H1 (cell line): Measurements from ENCODE around the gene TRAPPC12. TPM values are rescaled to one million over a fixed set of nuclear protein-coding genes. Genes with fewer than 3 reads are reported as not detected.

Experiments used
- CTCF ChIA-PET: fragments of 300-600 bp; sonication (Branson Sonifier 250); formaldehyde crosslinking; loops from one replicate; lab custom pipeline; 2021; ENCODE audit not compliant: partially characterized antibody; lab: Charles Lee
- POLR2A ChIA-PET: fragments of 300-600 bp; sonication (Branson Sonifier 250); formaldehyde crosslinking; loops from one replicate; lab custom pipeline; 2021; ENCODE audit warnings: inconsistent platforms; ENCODE audit not compliant: partially characterized antibody; lab: Charles Lee
- DNase-seq, 2 experiments: peaks; one replicate each; pipeline versions ENCODE4 v3.0.0 to v3.0.0-alpha.2; 2010 to 2022; ENCODE audit warnings: low spot score in 2 of 2, low read depth in 1 of 2, mixed read lengths in 1 of 2
- FAIRE-seq: peaks from 2 replicates; lab custom pipeline; 2011; peaks lifted over from hg19 to GRCh38; lab: Jason Lieb, UNC
- H2AFZ ChIP-seq: 2 replicates; pipeline ENCODE4 v1.8.1; 2012; ENCODE audit warnings: low read length, inconsistent platforms
- H2AK5ac ChIP-seq: 2 replicates; pipeline ENCODE4 v1.6.1; 2013; ENCODE audit warnings: low read depth, low read length
- H2BK120ac ChIP-seq: replicated peaks from 2 replicates; pipeline ENCODE3; 2013; ENCODE audit warnings: low read depth, low read length, inconsistent platforms
- H2BK12ac ChIP-seq: 2 replicates; pipeline ENCODE4 v1.6.1; 2013; ENCODE audit warnings: low read depth, low read length
- H2BK15ac ChIP-seq: 2 replicates; pipeline ENCODE4 v1.6.1; 2013; ENCODE audit warnings: low read length
- H2BK20ac ChIP-seq: 2 replicates; pipeline ENCODE4 v1.6.1; 2013; ENCODE audit warnings: low read length
- H2BK5ac ChIP-seq: 2 replicates; pipeline ENCODE4 v1.6.1; 2013; ENCODE audit warnings: low read depth, low read length
- H3K14ac ChIP-seq: 2 replicates; pipeline ENCODE4 v1.6.1; 2013; ENCODE audit warnings: inconsistent platforms; ENCODE audit not compliant: insufficient read length
- H3K18ac ChIP-seq: 2 replicates; pipeline ENCODE4 v1.6.1; 2013; ENCODE audit warnings: low read length; ENCODE audit errors: extremely low read depth
- H3K23ac ChIP-seq: 2 replicates; pipeline ENCODE4 v1.6.1; 2013; ENCODE audit warnings: inconsistent platforms; ENCODE audit not compliant: insufficient read length
- H3K23me2 ChIP-seq: 2 replicates; pipeline ENCODE4 v1.6.1; 2013; ENCODE audit warnings: low read depth, low read length
- H3K27ac ChIP-seq: 2 replicates; pipeline ENCODE4 v1.6.1; 2011; ENCODE audit warnings: low read depth, low read length, inconsistent platforms
- H3K27me3 ChIP-seq, 4 experiments: replicated peaks in 1 of 4; 1 replicate in 1 of 4; 2 replicates in 3 of 4; pipeline versions ENCODE4 v1.6.1 to v1.8.1; 2011 to 2013; ENCODE audit warnings: low read length in 3 of 4, mild to moderate bottlenecking in 3 of 4, inconsistent platforms in 2 of 4, mixed read lengths in 2 of 4, moderate library complexity in 1 of 4; ENCODE audit not compliant: control insufficient read depth in 3 of 4, insufficient read depth in 3 of 4; ENCODE audit errors: extremely low read depth in 1 of 4
- H3K36me3 ChIP-seq, 4 experiments: 2 replicates each; pipeline versions ENCODE4 v1.6.1 to v1.8.1; 2011 to 2013; ENCODE audit warnings: mild to moderate bottlenecking in 4 of 4, low read length in 3 of 4, moderate library complexity in 2 of 4, control low read depth in 1 of 4, inconsistent platforms in 1 of 4; ENCODE audit not compliant: insufficient read depth in 4 of 4, control insufficient read depth in 2 of 4
- H3K4ac ChIP-seq: replicated peaks from 2 replicates; pipeline ENCODE3; 2013; ENCODE audit warnings: low read length, low read depth, mixed read lengths, inconsistent platforms; ENCODE audit not compliant: insufficient read length
- H3K4me1 ChIP-seq, 4 experiments: replicated peaks in 1 of 4; 1 replicate in 1 of 4; 2 replicates in 3 of 4; pipeline versions ENCODE4 v1.6.1 to v1.8.1; 2011 to 2013; ENCODE audit warnings: low read length in 3 of 4, inconsistent platforms in 2 of 4, mixed read lengths in 1 of 4; ENCODE audit not compliant: insufficient read depth in 4 of 4, control insufficient read depth in 3 of 4
- H3K4me2 ChIP-seq, 2 experiments: 2 replicates each; pipeline versions ENCODE4 v1.6.1 to v1.8.1; 2011 to 2013; ENCODE audit warnings: low read depth in 2 of 2, low read length in 2 of 2, control low read depth in 1 of 2, inconsistent platforms in 1 of 2, mild to moderate bottlenecking in 1 of 2; ENCODE audit not compliant: insufficient read depth in 1 of 2
- H3K4me3 ChIP-seq, 4 experiments: fragments of 200-600, 300-600 bp in 1 of 4; sonication (generic), shearing (Covaris generic), sonication (Bioruptor Twin) in 1 of 4; 2 replicates each; pipeline versions ENCODE4 v1.5.1 to v1.8.1; 2011 to 2016; ENCODE audit warnings: low read length in 4 of 4, low read depth in 3 of 4, control low read depth in 2 of 4, inconsistent platforms in 2 of 4, mild to moderate bottlenecking in 2 of 4, mixed read lengths in 1 of 4, moderate library complexity in 1 of 4; ENCODE audit not compliant: insufficient read depth in 2 of 4; ENCODE audit errors: extremely low read depth in 1 of 4
- H3K56ac ChIP-seq: replicated peaks from 2 replicates; pipeline ENCODE3; 2013; ENCODE audit warnings: low read depth, mild to moderate bottlenecking, mixed read lengths, low read length, inconsistent platforms; ENCODE audit not compliant: insufficient read length
- H3K79me1 ChIP-seq: 2 replicates; pipeline ENCODE4 v1.6.1; 2013; ENCODE audit warnings: low read depth, low read length, control low read depth
- H3K79me2 ChIP-seq, 2 experiments: 2 replicates each; pipeline versions ENCODE4 v1.6.1 to v1.8.1; 2012 to 2013; ENCODE audit warnings: low read length in 2 of 2, mild to moderate bottlenecking in 2 of 2, inconsistent platforms in 1 of 2; ENCODE audit not compliant: insufficient read depth in 2 of 2, control insufficient read depth in 1 of 2
- H3K9ac ChIP-seq, 4 experiments: replicated peaks in 1 of 4; 1 replicate in 1 of 4; 2 replicates in 3 of 4; pipeline versions ENCODE4 v1.6.1 to v1.8.1; 2011 to 2013; ENCODE audit warnings: low read depth in 3 of 4, low read length in 3 of 4, control low read depth in 2 of 4, mild to moderate bottlenecking in 2 of 4, moderate library complexity in 2 of 4, inconsistent platforms in 1 of 4; ENCODE audit errors: extremely low read depth in 1 of 4
- H3K9me3 ChIP-seq, 2 experiments: 2 replicates each; pipeline versions ENCODE4 v1.6.1 to v1.8.1; 2012 to 2013; ENCODE audit warnings: mild to moderate bottlenecking in 2 of 2, moderate library complexity in 2 of 2, control low read depth in 1 of 2, inconsistent platforms in 1 of 2, low read depth in 1 of 2, low read length in 1 of 2, mixed read lengths in 1 of 2; ENCODE audit not compliant: insufficient read depth in 2 of 2
- H4K20me1 ChIP-seq, 2 experiments: replicated peaks in 1 of 2; 2 replicates each; pipeline versions ENCODE3 to v1.8.1; 2011 to 2013; ENCODE audit warnings: inconsistent platforms in 2 of 2, low read length in 2 of 2, mild to moderate bottlenecking in 1 of 2; ENCODE audit not compliant: insufficient read depth in 2 of 2, control insufficient read depth in 1 of 2
- H4K5ac ChIP-seq: 2 replicates; pipeline ENCODE4 v1.6.1; 2013; ENCODE audit warnings: low read length, low read depth, mixed read lengths, inconsistent platforms; ENCODE audit not compliant: insufficient read length
- H4K8ac ChIP-seq: 2 replicates; pipeline ENCODE4 v1.8.0; 2013; ENCODE audit warnings: mild to moderate bottlenecking, moderate library complexity, low read length, inconsistent platforms; ENCODE audit not compliant: insufficient read depth; ENCODE audit errors: extremely low read depth
- H4K91ac ChIP-seq: replicated peaks from 2 replicates; pipeline ENCODE3; 2013; ENCODE audit warnings: low read length, mixed read lengths, inconsistent platforms; ENCODE audit not compliant: insufficient read length
- E2F6 ChIP-seq: IDR thresholded peaks from 2 replicates; pipeline ENCODE4 v1.6.1; 2012; ENCODE audit warnings: inconsistent platforms
- RBBP5 ChIP-seq: IDR thresholded peaks from 2 replicates; pipeline ENCODE4 v1.7.1; 2012; ENCODE audit warnings: low read depth, mild to moderate bottlenecking, inconsistent platforms, low read length, moderate library complexity, borderline replicate concordance
- TCF12 ChIP-seq: IDR thresholded peaks from 2 replicates; pipeline ENCODE4 v1.6.1; 2011; ENCODE audit warnings: low read depth, mild to moderate bottlenecking, low read length
- WGBS, 2 experiments: shearing (Covaris generic) in 1 of 2; methylation state at CpG; one replicate each; pipeline versions ENCODE4 v1.1.6 to v1.1.7; 2013 to 2015; ENCODE audit warnings: low lambda C conversion rate in 2 of 2, mixed read lengths in 2 of 2, inconsistent platforms in 1 of 2, low coverage in 1 of 2, missing lambda C conversion rate in 1 of 2; ENCODE audit not compliant: insufficient replicate concordance in 2 of 2, insufficient coverage in 1 of 2, insufficient read length in 1 of 2; ENCODE audit errors: extremely low coverage in 1 of 2, missing lambda C conversion rate in 1 of 2; 5-methylcytosine and 5-hydroxymethylcytosine counted together
- polyA plus RNA-seq, 7 experiments: library from polyadenylated mRNA; depleted of rRNA in 3 of 7; stranded (reverse) in 5 of 7; unstranded in 2 of 7; fragments of >200 nt in 5 of 7; fragments of 200-250 nt in 2 of 7; gene quantifications; 1 replicate in 5 of 7; 2 replicates in 1 of 7; 4 replicates in 1 of 7; pipeline versions ENCODE4 v1.2.1 to v1.2.3, GENCODE V29; 2011 to 2013; ENCODE audit warnings: missing spikeins in 2 of 7, mixed read lengths in 2 of 7
- total RNA-seq: library from RNA; stranded (reverse); fragmentation: NEBNext Ultra II Directional; extraction: Animal tissue kit (Norgen Biotek cat#: 25700); gene quantifications from 2 replicates; pipeline ENCODE4 v1.2.1, GENCODE V29; 2021

The TRAPPC12 gene
- total and polyA plus RNA-seq, 2 of the 8 experiments (the other 6 are each of a cell fraction or from before 2014, with no cell fraction given): 35.0 to 67.3 TPM

GRCh38 chr2:3491716-3492474 is 112.4 kb downstream of the TRAPPC12 start:
- H2BK20ac ChIP-seq: no peak overlapping the region
- peaks cover 0 to 6% of the 10 kb centered on the region in 2 experiments; a peak in 1 of 4 replicates for H3K9me3 ChIP-seq
- no peak overlapping the region for H2BK12ac ChIP-seq
- H4K5ac ChIP-seq: no peak overlapping the region
- no peak for FAIRE-seq
- no peak overlapping the region for H2BK120ac ChIP-seq
- H3K4me3 ChIP-seq: no peak overlapping the region
- H3K27me3 ChIP-seq: no peaks in the 10 kb centered on the region
- H4K20me1 ChIP-seq: no peaks in the 10 kb centered on the region
- H3K79me1 ChIP-seq: no peaks in the 10 kb centered on the region
- no peak overlapping the region for H3K4ac ChIP-seq
- H3K18ac ChIP-seq: no peak overlapping the region
- no peak overlapping the region for H3K27ac ChIP-seq
- H2BK15ac ChIP-seq: no peak overlapping the region
- 91% methylated on average over 17 of the region's 17 CpGs; no CpG with 5 or more reads in 1 of the 2 experiments for WGBS, 2 experiments
- no peak overlapping the region for H4K91ac ChIP-seq
- no peak overlapping the region for H3K56ac ChIP-seq
- no peak overlapping the region for H3K23ac ChIP-seq
- DNase-seq: no peak
- H3K4me1 ChIP-seq: peaks cover 0 to 9% (median 7%) of the 10 kb centered on the region in 4 experiments; a peak in 5 of 7 replicates
- no peak overlapping the region for H3K4me2 ChIP-seq
- POLR2A ChIA-PET: interaction anchor here (0.9 to 2.0 kb wide), 3 partner anchors 9 to 68 kb away, joined by 3 to 9 read pairs (median 5); no protein-coding TSS in a partner anchor
- H3K79me2 ChIP-seq: no peaks in the 10 kb centered on the region
- H2AFZ ChIP-seq: no peak overlapping the region
- H4K8ac ChIP-seq: no peak overlapping the region
- no peak overlapping the region for H3K9ac ChIP-seq
- no peaks in the 10 kb centered on the region for H3K36me3 ChIP-seq
- H2BK5ac ChIP-seq: no peak overlapping the region
- TF ChIP-seq E2F6 (no peak), RBBP5 (no peak), TCF12 (no peak)
- CTCF ChIA-PET: interaction anchor here (0.6 kb wide), 1 partner anchor 48 kb away, joined by 4 read pairs; no protein-coding TSS in a partner anchor
- no peaks in the 10 kb centered on the region for H3K23me2 ChIP-seq
- H2AK5ac ChIP-seq: no peak overlapping the region
- no peak overlapping the region for H3K14ac ChIP-seq
